ENCODE data around the gene UBR7.

DNA sequence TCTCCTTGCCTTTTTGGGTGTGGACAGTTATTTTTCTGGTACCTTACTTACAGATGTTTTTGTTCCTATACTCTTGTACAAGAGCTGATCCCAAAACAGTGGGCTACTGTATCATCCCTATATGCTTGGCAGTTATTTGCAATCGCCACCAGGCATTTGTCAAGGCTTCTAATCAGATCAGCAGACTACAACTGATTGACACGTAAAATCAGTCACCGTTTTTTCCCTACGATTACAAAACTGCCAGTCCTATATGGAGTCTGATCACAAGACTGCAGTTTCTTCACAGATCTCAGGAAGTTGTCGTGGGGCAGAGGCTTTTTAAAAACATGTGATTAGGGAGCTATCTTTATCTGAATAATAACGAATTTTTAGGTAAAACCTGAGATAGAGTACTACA is 20.6 kb upstream of the UBR7 start:
- no peak for TF ChIP-seq EZH2 (IDR thresholded peaks at IDR 0.05; ENCODE audit: borderline replicate concordance, low read length)
- TF ChIP-seq, protein P1, sequence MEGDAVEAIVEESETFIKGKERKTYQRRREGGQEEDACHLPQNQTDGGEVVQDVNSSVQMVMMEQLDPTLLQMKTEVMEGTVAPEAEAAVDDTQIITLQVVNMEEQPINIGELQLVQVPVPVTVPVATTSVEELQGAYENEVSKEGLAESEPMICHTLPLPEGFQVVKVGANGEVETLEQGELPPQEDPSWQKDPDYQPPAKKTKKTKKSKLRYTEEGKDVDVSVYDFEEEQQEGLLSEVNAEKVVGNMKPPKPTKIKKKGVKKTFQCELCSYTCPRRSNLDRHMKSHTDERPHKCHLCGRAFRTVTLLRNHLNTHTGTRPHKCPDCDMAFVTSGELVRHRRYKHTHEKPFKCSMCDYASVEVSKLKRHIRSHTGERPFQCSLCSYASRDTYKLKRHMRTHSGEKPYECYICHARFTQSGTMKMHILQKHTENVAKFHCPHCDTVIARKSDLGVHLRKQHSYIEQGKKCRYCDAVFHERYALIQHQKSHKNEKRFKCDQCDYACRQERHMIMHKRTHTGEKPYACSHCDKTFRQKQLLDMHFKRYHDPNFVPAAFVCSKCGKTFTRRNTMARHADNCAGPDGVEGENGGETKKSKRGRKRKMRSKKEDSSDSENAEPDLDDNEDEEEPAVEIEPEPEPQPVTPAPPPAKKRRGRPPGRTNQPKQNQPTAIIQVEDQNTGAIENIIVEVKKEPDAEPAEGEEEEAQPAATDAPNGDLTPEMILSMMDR (conservative IDR thresholded peaks at IDR 0.05 in 1 of 2, IDR thresholded peaks at IDR 0.05 in 1 of 2; ENCODE audit: extremely low read depth in 1 of 2, insufficient read depth in 1 of 2, low read depth in 1 of 2, low read length in 2 of 2) = no peak
